Activated CD4-positive, alpha-beta T cell treated with anti-CD3 and anti-CD28 coated beads for 36 hours (primary cell): ENCODE measurements around the gene DHDDS. TPM values are rescaled to one million over a fixed set of nuclear protein-coding genes. Genes with fewer than 3 reads are reported as not detected.
A peak's percentile ranks its signal among the peaks of the same experiment; 100 is the strongest.
"Not testable (repeated sequence)": the region's sequence is repeated elsewhere in the genome, so short reads cannot be mapped to it uniquely, and the experiment has no call there.

ENCODE experiments used
- ATAC-seq: fragments of 200-7000 bp; cut with Tn5 transposase; one replicate; pipeline ENCODE4 v1.10.0; 2021; ENCODE audit warnings: mild to moderate bottlenecking, moderate library complexity
- CTCF ChIA-PET: fragments of 350-600 bp; sonication (Branson Sonifier 250); formaldehyde crosslinking; loops from one replicate; lab custom pipeline; 2021; ENCODE audit warnings: antibody characterized with exemption; lab: Charles Lee
- POLR2A ChIA-PET: fragments of 350-600 bp; sonication (Branson Sonifier 250); formaldehyde crosslinking; loops from one replicate; lab custom pipeline; 2021; ENCODE audit warnings: antibody characterized with exemption, inconsistent platforms; lab: Charles Lee
- DNase-seq: peaks from one replicate; pipeline ENCODE4 v3.0.0-alpha.2; 2020
- H3K27ac Mint-ChIP-seq: one replicate; pipeline ENCODE4 v1.8.0; 2021; ENCODE audit warnings: mixed read lengths
- H3K27me3 Mint-ChIP-seq: one replicate; pipeline ENCODE4 v1.8.0; 2021; ENCODE audit warnings: mixed read lengths
- H3K36me3 Mint-ChIP-seq: one replicate; pipeline ENCODE4 v1.8.0; 2021; ENCODE audit warnings: low read depth, mixed read lengths
- H3K4me1 Mint-ChIP-seq: one replicate; pipeline ENCODE4 v1.8.0; 2021; ENCODE audit warnings: mixed read lengths
- H3K4me3 Mint-ChIP-seq: one replicate; pipeline ENCODE4 v1.8.0; 2021; ENCODE audit warnings: mild to moderate bottlenecking, moderate library complexity, mixed read lengths
- H3K9me3 Mint-ChIP-seq: one replicate; pipeline ENCODE4 v1.8.0; 2021; ENCODE audit warnings: low read depth, mixed read lengths
- intact Hi-C, 2 experiments: fragments of 100-400 bp; cut with DNase I in 1 of 2; cut with micrococcal nuclease in 1 of 2; formaldehyde crosslinking; loops; one replicate each; pipeline versions ENCODE4 v1.14.2 to v1.15.1; 2022 to 2024; cut with DNase I, micrococcal nuclease
- total RNA-seq, 2 experiments: library from RNA; stranded (reverse); gene quantifications; one replicate each; pipeline ENCODE4 v1.2.3, GENCODE V29; 2021

The DHDDS gene, protein sequence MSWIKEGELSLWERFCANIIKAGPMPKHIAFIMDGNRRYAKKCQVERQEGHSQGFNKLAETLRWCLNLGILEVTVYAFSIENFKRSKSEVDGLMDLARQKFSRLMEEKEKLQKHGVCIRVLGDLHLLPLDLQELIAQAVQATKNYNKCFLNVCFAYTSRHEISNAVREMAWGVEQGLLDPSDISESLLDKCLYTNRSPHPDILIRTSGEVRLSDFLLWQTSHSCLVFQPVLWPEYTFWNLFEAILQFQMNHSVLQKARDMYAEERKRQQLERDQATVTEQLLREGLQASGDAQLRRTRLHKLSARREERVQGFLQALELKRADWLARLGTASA
- total RNA-seq = 10 to 100 TPM; 34.1 to 40.7 TPM

DNA sequence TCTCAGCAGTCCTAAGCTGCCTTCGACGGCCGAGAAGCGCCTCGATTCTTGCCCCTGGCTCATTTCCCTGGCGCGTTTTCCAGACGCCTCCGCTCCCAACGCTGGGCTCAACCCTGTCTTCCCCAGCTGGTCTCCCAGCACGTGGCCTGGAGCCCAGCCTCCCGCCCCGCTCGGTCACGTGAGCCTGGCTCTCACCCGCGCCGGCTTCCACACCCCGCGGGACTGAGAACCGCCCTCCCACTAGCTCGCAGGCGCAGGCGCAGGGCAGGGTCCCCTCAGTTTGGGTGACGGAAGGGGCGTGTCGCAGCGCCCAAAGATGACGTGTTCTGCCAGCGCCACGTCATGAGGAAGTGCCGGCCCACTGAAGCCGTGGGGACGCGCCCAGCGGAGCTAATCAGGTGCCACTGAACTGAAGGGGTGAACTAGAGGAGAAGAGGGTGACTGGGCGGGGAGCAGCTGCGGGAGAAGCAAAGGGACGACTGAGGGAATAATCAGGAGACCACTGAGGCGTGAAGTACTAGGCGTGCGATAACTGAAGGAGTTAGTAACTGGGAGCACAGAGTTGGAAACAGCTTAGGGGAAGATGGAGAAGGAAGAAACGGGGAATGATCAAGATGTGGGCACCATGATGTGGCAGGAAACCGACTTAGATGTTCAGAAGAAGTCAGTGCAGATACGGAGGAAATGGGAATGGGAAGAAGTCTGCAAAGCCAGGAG is at the start of gene DHDDS:
Gene DHDDS, plus strand, starts transcription at position 343 of the 717 bp plus-strand sequence. CDS start 625 bp downstream, outside the sequence.
- H3K9me3 Mint-ChIP-seq = no peaks in the 10 kb centered on the region
- DNase-seq (peak; percentile 99), ATAC-seq (peak; percentile 98)
- intact Hi-C loops = loop anchor here (1.0 to 2.0 kb wide), 11 partner anchors 40 to 433 kb away; partner anchors contain the start of genes HMGN2 (in 2 of the 2), CEP85 (in 1 of the 2), PDIK1L (in 1 of the 2) and UBXN11 (in 1 of the 2)
- peaks cover 17% of the 10 kb centered on the region for H3K4me1 Mint-ChIP-seq
- peaks cover 8% of the 10 kb centered on the region for H3K36me3 Mint-ChIP-seq
- H3K4me3 Mint-ChIP-seq = peak within 1 kb of the TSS; percentile 92
- peak within 1 kb of the TSS; percentile 92 for H3K27ac Mint-ChIP-seq
- ChIA-PET POLR2A (interaction anchor here (0.5 to 1.1 kb wide), 6 partner anchors 39 to 468 kb away, joined by 3 to 8 read pairs (median 3); partner anchors contain the start of genes GPATCH3, GPN2 and HMGN2), CTCF (interaction anchor here (0.7 to 4.1 kb wide), 19 partner anchors 12 to 666 kb away, joined by 3 to 29 read pairs (median 5); partner anchors contain the start of genes CEP85, HMGN2, RPS6KA1 and ZNF593)
- H3K27me3 Mint-ChIP-seq = no peaks in the 10 kb centered on the region

GRCh38 chr1:26384076-26384475 is 48.0 kb upstream of the DHDDS start:
- intact Hi-C loops = no loop called here
- no peaks in the 10 kb centered on the region for H3K9me3 Mint-ChIP-seq
- no peak for ATAC-seq
- DNase-seq = no peak
- POLR2A ChIA-PET = no interaction called here
- H3K27me3 Mint-ChIP-seq = no peaks in the 10 kb centered on the region
- CTCF ChIA-PET = no interaction called here
- H3K4me1 Mint-ChIP-seq = peaks cover 31% of the 10 kb centered on the region
- H3K27ac Mint-ChIP-seq = no peak overlapping the region
- H3K4me3 Mint-ChIP-seq = no peak overlapping the region
- no peaks in the 10 kb centered on the region for H3K36me3 Mint-ChIP-seq

GRCh38 chr1:26385063-26385462 is 47.1 kb upstream of the DHDDS start:
- POLR2A ChIA-PET, H3K27me3 Mint-ChIP-seq: not testable (repeated sequence)

DNA sequence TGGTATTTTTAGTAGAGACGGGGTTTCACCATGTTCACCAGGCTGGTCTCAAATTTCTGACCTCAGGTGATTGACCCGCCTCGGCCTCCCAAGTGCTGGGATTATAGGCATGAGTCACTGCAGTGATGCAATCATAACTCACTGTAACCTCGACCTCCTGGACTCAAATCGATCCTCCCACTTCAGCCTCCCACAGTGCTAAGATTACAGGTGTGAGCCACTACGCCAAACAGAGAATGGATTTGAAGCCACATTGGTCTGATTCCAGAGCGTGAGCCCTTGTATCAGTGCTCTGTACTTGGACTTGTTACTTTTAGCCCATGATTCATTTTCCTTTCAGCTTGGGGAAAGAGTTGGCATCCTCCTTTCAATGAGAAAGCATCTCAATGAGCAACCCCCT is 44.7 kb upstream of the DHDDS start:
- Mint-ChIP-seq H3K4me3 (no peak overlapping the region), H3K36me3 (no peaks in the 10 kb centered on the region), H3K27ac (peak overlapping the region; percentile 31), H3K27me3 (no peaks in the 10 kb centered on the region), H3K9me3 (no peaks in the 10 kb centered on the region), H3K4me1 (peaks cover 41% of the 10 kb centered on the region)
- ATAC-seq (peak; percentile 42), DNase-seq (peak; percentile 27)
- intact Hi-C loops = no loop called here
- POLR2A ChIA-PET = no interaction called here
- CTCF ChIA-PET = no interaction called here

More at GRCh38 chr1:26385063-26385462, 47.1 kb upstream of the DHDDS start:
- DNase-seq, intact Hi-C loops, H3K9me3 Mint-ChIP-seq, H3K36me3 Mint-ChIP-seq, H3K27ac Mint-ChIP-seq, ATAC-seq, H3K4me3 Mint-ChIP-seq, CTCF ChIA-PET: not testable (repeated sequence)
- H3K4me1 Mint-ChIP-seq = peaks cover 29% of the 10 kb centered on the region

- no peak overlapping the region for H3K4me3 Mint-ChIP-seq
- H3K27ac Mint-ChIP-seq = no peak overlapping the region
- ATAC-seq (peak; percentile 43), DNase-seq (no peak)
- H3K27me3 Mint-ChIP-seq = no peaks in the 10 kb centered on the region
- ChIA-PET CTCF (interaction anchor here (0.7 to 1.1 kb wide), 2 partner anchors 25 to 815 kb away, joined by 3 to 4 read pairs; no protein-coding TSS in a partner anchor), POLR2A (no interaction called here)
- no peaks in the 10 kb centered on the region for H3K36me3 Mint-ChIP-seq
- H3K9me3 Mint-ChIP-seq = no peaks in the 10 kb centered on the region
- intact Hi-C loops = no loop called here
- H3K4me1 Mint-ChIP-seq = peaks cover 41% of the 10 kb centered on the region
These were observed 43.2 kb upstream of the DHDDS start for GRCh38 chr1:26388791-26389445.

DNA sequence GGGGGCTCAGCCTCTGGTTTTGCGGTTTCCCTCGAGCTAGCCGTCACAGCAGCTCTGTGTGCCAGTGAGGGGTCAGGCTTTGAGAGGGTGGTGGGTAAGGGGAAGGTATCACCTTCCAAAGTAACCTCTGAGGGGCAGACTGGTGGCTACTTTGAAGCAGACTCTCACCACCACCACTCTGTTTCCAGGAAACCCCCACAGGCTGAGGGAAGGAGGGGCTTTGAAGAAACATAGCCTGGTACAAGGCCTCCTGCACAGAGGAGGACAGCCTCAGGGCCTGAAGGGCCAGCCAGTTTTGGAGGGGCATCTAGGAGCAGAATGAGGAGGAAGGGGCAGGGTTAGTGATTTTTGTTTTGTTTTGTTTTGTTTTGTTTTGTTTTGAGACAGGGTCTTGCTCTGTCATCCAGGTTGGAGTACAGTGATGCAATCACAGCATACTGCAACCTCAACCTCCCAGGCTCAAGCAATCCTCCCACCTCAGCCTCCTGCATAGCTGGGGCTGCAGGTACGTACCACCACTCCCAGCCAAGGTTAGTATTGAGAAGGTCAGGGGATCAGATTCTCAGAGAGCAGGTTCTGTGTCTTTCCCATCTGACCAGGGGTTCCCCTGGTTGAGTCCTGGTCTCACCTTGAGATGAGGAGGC is 42.4 kb upstream of the DHDDS start:
- ChIA-PET CTCF (interaction anchor here (0.6 to 1.5 kb wide), 3 partner anchors 26 to 1229 kb away, joined by 3 to 4 read pairs (median 3); no protein-coding TSS in a partner anchor), POLR2A (no interaction called here)
- intact Hi-C loops = loop anchor here in 1 of 2 experiments (5.0 kb wide), 1 partner anchor 67 kb away; no protein-coding TSS in a partner anchor
- Mint-ChIP-seq H3K9me3 (no peaks in the 10 kb centered on the region), H3K4me1 (peaks cover 36% of the 10 kb centered on the region), H3K27ac (no peak overlapping the region), H3K27me3 (no peaks in the 10 kb centered on the region), H3K36me3 (no peaks in the 10 kb centered on the region), H3K4me3 (no peak overlapping the region)
- DNase-seq (no peak), ATAC-seq (no peak)

- H3K27me3 Mint-ChIP-seq = no peaks in the 10 kb centered on the region
- no peak overlapping the region for H3K4me3 Mint-ChIP-seq
- H3K9me3 Mint-ChIP-seq = no peaks in the 10 kb centered on the region
- peak; percentile 57 for DNase-seq
- POLR2A ChIA-PET = no interaction called here
- H3K27ac Mint-ChIP-seq = no peak overlapping the region
- H3K4me1 Mint-ChIP-seq = peaks cover 28% of the 10 kb centered on the region
- CTCF ChIA-PET = interaction anchor here (0.7 to 1.5 kb wide), 9 partner anchors 9 to 333 kb away, joined by 3 to 5 read pairs (median 3); no protein-coding TSS in a partner anchor
- no peaks in the 10 kb centered on the region for H3K36me3 Mint-ChIP-seq
- intact Hi-C loops = loop anchor here (1.0 to 5.0 kb wide), 3 partner anchors 69 to 222 kb away; partner anchors contain the start of gene ZNF593 (in 1 of the 2)
- peak; percentile 74 for ATAC-seq
These were observed 40.7 kb upstream of the DHDDS start for GRCh38 chr1:26391450-26391849.

- DNase-seq (no peak), ATAC-seq (no peak)
- ChIA-PET CTCF (interaction anchor here (0.7 to 8.6 kb wide), 10 partner anchors 10 to 111 kb away, joined by 3 to 40 read pairs (median 3); no protein-coding TSS in a partner anchor), POLR2A (no interaction called here)
- H3K9me3 Mint-ChIP-seq = no peaks in the 10 kb centered on the region
- no peak overlapping the region for H3K4me3 Mint-ChIP-seq
- no peaks in the 10 kb centered on the region for H3K27me3 Mint-ChIP-seq
- peaks cover 15% of the 10 kb centered on the region for H3K4me1 Mint-ChIP-seq
- H3K36me3 Mint-ChIP-seq = no peaks in the 10 kb centered on the region
- no peak overlapping the region for H3K27ac Mint-ChIP-seq
- intact Hi-C loops = loop anchor here in 1 of 2 experiments (1.0 kb wide), 2 partner anchors 31 to 59 kb away; no protein-coding TSS in a partner anchor
These were observed 36.4 kb upstream of the DHDDS start for GRCh38 chr1:26395754-26396153.

GRCh38 chr1:26399034-26399433 is 33.1 kb upstream of the DHDDS start:
- H3K4me3 Mint-ChIP-seq = no peak overlapping the region
- ChIA-PET POLR2A (no interaction called here), CTCF (interaction anchor here (0.5 to 8.6 kb wide), 4 partner anchors 18 to 522 kb away, joined by 3 to 40 read pairs (median 3); partner anchors contain the start of gene NUDC)
- DNase-seq = no peak
- H3K4me1 Mint-ChIP-seq = peaks cover 3% of the 10 kb centered on the region
- no peak for ATAC-seq
- H3K27ac Mint-ChIP-seq = no peak overlapping the region
- H3K9me3 Mint-ChIP-seq = no peaks in the 10 kb centered on the region
- no peaks in the 10 kb centered on the region for H3K36me3 Mint-ChIP-seq
- H3K27me3 Mint-ChIP-seq = peaks cover 9% of the 10 kb centered on the region
- intact Hi-C loops = no loop called here

- intact Hi-C loops = no loop called here
- no peaks in the 10 kb centered on the region for H3K36me3 Mint-ChIP-seq
- CTCF ChIA-PET = interaction anchor here (8.6 kb wide), 1 partner anchor 15 kb away, joined by 40 read pairs; no protein-coding TSS in a partner anchor
These were observed 30.2 kb upstream of the DHDDS start for GRCh38 chr1:26401891-26402290.

More at GRCh38 chr1:26401891-26402290, 30.2 kb upstream of the DHDDS start:
- no peak overlapping the region for H3K27ac Mint-ChIP-seq
- ATAC-seq (no peak), DNase-seq (no peak)
- H3K27me3 Mint-ChIP-seq = peaks cover 11% of the 10 kb centered on the region
- H3K4me3 Mint-ChIP-seq = no peak overlapping the region
- POLR2A ChIA-PET = no interaction called here
- no peaks in the 10 kb centered on the region for H3K4me1 Mint-ChIP-seq
- no peaks in the 10 kb centered on the region for H3K9me3 Mint-ChIP-seq
